Stomach (tissue), 4 donors: ENCODE results near the gene WASL.

Source experiments
- POLR2AphosphoS5 ChIP-seq, 3 donors: sonication (generic); formaldehyde crosslinking; IDR thresholded peaks; one replicate each; pipeline ENCODE4 v1.6.1; 2016; ENCODE audit warnings: antibody characterized with exemption in 3 of 3
- TF ChIP-seq, protein P1 (sequence below), 7 experiments: fragments of 450-650 bp in 4 of 7; fragments of 200-600 bp in 3 of 7; sonication (generic) in 3 of 7; IDR thresholded peaks; one replicate each; pipeline ENCODE4 v1.5.1; 2016 to 2019; ENCODE audit warnings: antibody characterized with exemption in 7 of 7, control low read depth in 2 of 7, mild to moderate bottlenecking in 1 of 7

DNA sequence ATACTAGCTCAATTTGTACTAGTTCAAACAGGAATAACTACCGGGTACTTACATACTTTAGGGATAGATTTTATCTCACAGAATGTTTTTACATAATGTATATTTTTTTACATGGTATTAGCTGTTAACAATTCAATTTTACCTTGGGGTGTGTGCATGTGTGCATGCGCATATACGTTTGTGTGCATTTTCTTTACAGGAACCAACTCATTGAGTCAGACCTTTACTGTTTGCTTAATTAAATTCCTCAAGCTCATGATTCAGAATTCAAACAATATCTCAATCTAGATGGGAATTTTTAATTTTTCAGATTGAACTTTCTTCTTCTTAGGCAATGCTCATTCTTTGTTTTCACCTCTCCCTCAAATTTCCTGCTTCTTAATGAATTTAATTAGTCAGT is 24.7 kb upstream of the WASL start:
- TF ChIP-seq, protein P1, sequence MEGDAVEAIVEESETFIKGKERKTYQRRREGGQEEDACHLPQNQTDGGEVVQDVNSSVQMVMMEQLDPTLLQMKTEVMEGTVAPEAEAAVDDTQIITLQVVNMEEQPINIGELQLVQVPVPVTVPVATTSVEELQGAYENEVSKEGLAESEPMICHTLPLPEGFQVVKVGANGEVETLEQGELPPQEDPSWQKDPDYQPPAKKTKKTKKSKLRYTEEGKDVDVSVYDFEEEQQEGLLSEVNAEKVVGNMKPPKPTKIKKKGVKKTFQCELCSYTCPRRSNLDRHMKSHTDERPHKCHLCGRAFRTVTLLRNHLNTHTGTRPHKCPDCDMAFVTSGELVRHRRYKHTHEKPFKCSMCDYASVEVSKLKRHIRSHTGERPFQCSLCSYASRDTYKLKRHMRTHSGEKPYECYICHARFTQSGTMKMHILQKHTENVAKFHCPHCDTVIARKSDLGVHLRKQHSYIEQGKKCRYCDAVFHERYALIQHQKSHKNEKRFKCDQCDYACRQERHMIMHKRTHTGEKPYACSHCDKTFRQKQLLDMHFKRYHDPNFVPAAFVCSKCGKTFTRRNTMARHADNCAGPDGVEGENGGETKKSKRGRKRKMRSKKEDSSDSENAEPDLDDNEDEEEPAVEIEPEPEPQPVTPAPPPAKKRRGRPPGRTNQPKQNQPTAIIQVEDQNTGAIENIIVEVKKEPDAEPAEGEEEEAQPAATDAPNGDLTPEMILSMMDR (IDR thresholded peaks at IDR 0.05) = no peak
- no peak for TF ChIP-seq POLR2AphosphoS5 (IDR thresholded peaks at IDR 0.05)
